SK-N-SH treated with all-trans-retinoic acid at 6 μM for 48 hours (cell line): ENCODE data around the gene NRIP1.

Experiments used
- ATAC-seq: fragments of 200-7000 bp; cut with Tn5 transposase; 3 replicates; pipeline ENCODE4 v1.9.1; 2020; ENCODE audit warnings: mild to moderate bottlenecking, moderate library complexity
- ARNTL ChIP-seq: fragments of 450-650 bp; formaldehyde crosslinking; IDR thresholded peaks from 2 replicates; pipeline ENCODE4 v1.5.0; 2020; ENCODE audit warnings: low read depth, mild to moderate bottlenecking, moderate library complexity, borderline replicate concordance
- BACH2 ChIP-seq: fragments of 250-450 bp; sonication (Bioruptor Pico); IDR thresholded peaks from 2 replicates; pipeline ENCODE4 v1.9.0; 2021; ENCODE audit warnings: mild to moderate bottlenecking, borderline replicate concordance
- CSDC2 ChIP-seq: fragments of 250-450 bp; sonication (Bioruptor Pico); IDR thresholded peaks from 2 replicates; pipeline ENCODE4 v1.5.0; 2020; ENCODE audit warnings: mild to moderate bottlenecking, moderate library complexity
- CSRNP3 ChIP-seq: fragments of 250-450 bp; sonication (Bioruptor Pico); IDR thresholded peaks from 2 replicates; pipeline ENCODE4 v1.5.1; 2021; ENCODE audit warnings: mild to moderate bottlenecking, moderate library complexity
- ESRRG ChIP-seq: fragments of 250-450 bp; sonication (Bioruptor Pico); IDR thresholded peaks from 2 replicates; pipeline ENCODE4 v1.6.1; 2021; ENCODE audit warnings: mild to moderate bottlenecking
- GLIS3 ChIP-seq: fragments of 250-450 bp; sonication (Bioruptor Pico); IDR thresholded peaks from 2 replicates; pipeline ENCODE4 v1.5.0; 2020; ENCODE audit warnings: mild to moderate bottlenecking, moderate library complexity
- ISL1 ChIP-seq: fragments of 250-450 bp; sonication (Bioruptor Pico); IDR thresholded peaks from 2 replicates; pipeline ENCODE4 v2.1.2; 2022; ENCODE audit warnings: mild to moderate bottlenecking, moderate library complexity
- OSR1 ChIP-seq: fragments of 250-450 bp; sonication (Bioruptor Pico); IDR thresholded peaks from 2 replicates; pipeline ENCODE4 v1.8.0; 2022; ENCODE audit warnings: moderate library complexity, mild to moderate bottlenecking, inconsistent platforms
- PPARA ChIP-seq: fragments of 250-450 bp; sonication (Bioruptor Pico); IDR thresholded peaks from 2 replicates; pipeline ENCODE4 v1.5.0; 2020; ENCODE audit warnings: mild to moderate bottlenecking, borderline replicate concordance
- SNAI2 ChIP-seq: fragments of 250-450 bp; sonication (Bioruptor Pico); IDR thresholded peaks from 2 replicates; pipeline ENCODE4 v1.5.0; 2020; ENCODE audit warnings: mild to moderate bottlenecking, moderate library complexity
- TCF4 ChIP-seq: fragments of 250-450 bp; sonication (Bioruptor Pico); IDR thresholded peaks from 2 replicates; pipeline ENCODE4 v1.8.0; 2021; ENCODE audit warnings: mild to moderate bottlenecking, moderate library complexity, borderline replicate concordance
- TOX ChIP-seq: fragments of 250-450 bp; sonication (Bioruptor Pico); IDR thresholded peaks from 2 replicates; pipeline ENCODE4 v1.8.0; 2021; ENCODE audit warnings: mild to moderate bottlenecking, moderate library complexity, borderline replicate concordance
- ZFP3 ChIP-seq: fragments of 250-450 bp; sonication (Bioruptor Pico); IDR thresholded peaks from 2 replicates; pipeline ENCODE4 v1.5.0; 2020; ENCODE audit warnings: mild to moderate bottlenecking, moderate library complexity
- ZFP30 ChIP-seq: fragments of 450-650 bp; formaldehyde crosslinking; IDR thresholded peaks from 2 replicates; pipeline ENCODE4 v1.5.0; 2022; ENCODE audit warnings: mild to moderate bottlenecking, moderate library complexity
- ZNF565 ChIP-seq: fragments of 450-650 bp; formaldehyde crosslinking; conservative IDR thresholded peaks from 2 replicates; pipeline ENCODE4 v1.5.0; 2020; ENCODE audit warnings: low read depth, mild to moderate bottlenecking, moderate library complexity
- ZNF70 ChIP-seq: fragments of 450-650 bp; formaldehyde crosslinking; IDR thresholded peaks from 2 replicates; pipeline ENCODE4 v1.5.0; 2020; ENCODE audit warnings: mild to moderate bottlenecking, moderate library complexity
- ZNF8 ChIP-seq: fragments of 450-650 bp; formaldehyde crosslinking; IDR thresholded peaks from 2 replicates; pipeline ENCODE4 v1.5.0; 2020; ENCODE audit warnings: mild to moderate bottlenecking, moderate library complexity
- TF ChIP-seq, protein P1 (sequence below): fragments of 250-450 bp; sonication (Bioruptor Pico); IDR thresholded peaks from 2 replicates; pipeline ENCODE4 v1.8.0; 2020; ENCODE audit warnings: mild to moderate bottlenecking, moderate library complexity, borderline replicate concordance
- TF ChIP-seq, protein P2 (sequence below): fragments of 250-450 bp; sonication (Bioruptor Pico); IDR thresholded peaks from 2 replicates; pipeline ENCODE4 v1.5.0; 2020; ENCODE audit warnings: mild to moderate bottlenecking, moderate library complexity
- TF ChIP-seq, protein P3 (sequence below): fragments of 250-450 bp; sonication (Bioruptor Pico); IDR thresholded peaks from 2 replicates; pipeline ENCODE4 v1.8.0; 2021; ENCODE audit warnings: low read depth, mild to moderate bottlenecking, moderate library complexity, borderline replicate concordance

NRIP1 gene

DNA sequence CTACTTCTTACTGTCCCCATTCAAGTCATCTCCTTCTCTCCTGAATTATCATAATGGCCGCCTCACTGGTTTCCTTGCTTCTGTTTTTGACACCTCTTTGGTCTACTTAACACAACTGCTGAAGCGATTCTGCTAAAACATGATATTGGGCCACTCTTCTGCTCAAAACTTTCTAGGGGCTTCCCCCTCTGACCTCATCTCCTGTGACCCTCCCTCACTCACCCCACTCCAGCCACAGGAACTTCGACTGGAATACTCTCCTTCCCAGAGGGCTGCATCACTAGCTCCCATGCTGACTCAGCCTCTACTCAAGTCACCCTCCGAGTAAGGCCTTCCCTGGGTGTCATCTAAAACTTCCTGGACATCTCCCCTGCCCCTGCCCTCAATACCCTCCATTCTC is 35.7 kb downstream of the NRIP1 start:
- no peak for TF ChIP-seq GLIS3 (CRISPR knock-in tag)
- ATAC-seq, result no peak

DNA sequence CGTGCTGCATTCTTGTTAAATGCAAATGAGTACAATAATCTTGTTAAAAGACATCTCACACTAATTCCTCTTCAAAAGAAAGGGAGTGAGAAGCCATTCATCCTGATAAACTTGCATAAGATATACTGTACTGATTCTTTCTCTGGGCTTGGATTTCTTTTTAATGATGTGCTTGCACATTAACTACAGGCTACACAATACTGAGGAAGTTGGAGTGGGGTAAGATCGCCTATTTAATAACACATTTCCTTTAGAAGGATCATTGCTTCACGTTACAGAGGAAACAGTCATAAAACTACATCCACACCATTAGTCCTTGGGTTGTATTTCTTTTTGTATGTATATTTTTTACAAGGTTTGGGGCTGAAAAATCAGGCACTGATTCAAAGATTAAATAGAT is 36.6 kb downstream of the NRIP1 start:
- ATAC-seq, result no peak
- no peak for TF ChIP-seq ZFP30 (CRISPR knock-in tag)
- no peak for TF ChIP-seq GLIS3 (CRISPR knock-in tag)
- TF ChIP-seq, protein P1, sequence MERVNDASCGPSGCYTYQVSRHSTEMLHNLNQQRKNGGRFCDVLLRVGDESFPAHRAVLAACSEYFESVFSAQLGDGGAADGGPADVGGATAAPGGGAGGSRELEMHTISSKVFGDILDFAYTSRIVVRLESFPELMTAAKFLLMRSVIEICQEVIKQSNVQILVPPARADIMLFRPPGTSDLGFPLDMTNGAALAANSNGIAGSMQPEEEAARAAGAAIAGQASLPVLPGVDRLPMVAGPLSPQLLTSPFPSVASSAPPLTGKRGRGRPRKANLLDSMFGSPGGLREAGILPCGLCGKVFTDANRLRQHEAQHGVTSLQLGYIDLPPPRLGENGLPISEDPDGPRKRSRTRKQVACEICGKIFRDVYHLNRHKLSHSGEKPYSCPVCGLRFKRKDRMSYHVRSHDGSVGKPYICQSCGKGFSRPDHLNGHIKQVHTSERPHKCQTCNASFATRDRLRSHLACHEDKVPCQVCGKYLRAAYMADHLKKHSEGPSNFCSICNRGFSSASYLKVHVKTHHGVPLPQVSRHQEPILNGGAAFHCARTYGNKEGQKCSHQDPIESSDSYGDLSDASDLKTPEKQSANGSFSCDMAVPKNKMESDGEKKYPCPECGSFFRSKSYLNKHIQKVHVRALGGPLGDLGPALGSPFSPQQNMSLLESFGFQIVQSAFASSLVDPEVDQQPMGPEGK, result no peak
- TF ChIP-seq ZNF8, result no peak
- TF ChIP-seq, protein P2, sequence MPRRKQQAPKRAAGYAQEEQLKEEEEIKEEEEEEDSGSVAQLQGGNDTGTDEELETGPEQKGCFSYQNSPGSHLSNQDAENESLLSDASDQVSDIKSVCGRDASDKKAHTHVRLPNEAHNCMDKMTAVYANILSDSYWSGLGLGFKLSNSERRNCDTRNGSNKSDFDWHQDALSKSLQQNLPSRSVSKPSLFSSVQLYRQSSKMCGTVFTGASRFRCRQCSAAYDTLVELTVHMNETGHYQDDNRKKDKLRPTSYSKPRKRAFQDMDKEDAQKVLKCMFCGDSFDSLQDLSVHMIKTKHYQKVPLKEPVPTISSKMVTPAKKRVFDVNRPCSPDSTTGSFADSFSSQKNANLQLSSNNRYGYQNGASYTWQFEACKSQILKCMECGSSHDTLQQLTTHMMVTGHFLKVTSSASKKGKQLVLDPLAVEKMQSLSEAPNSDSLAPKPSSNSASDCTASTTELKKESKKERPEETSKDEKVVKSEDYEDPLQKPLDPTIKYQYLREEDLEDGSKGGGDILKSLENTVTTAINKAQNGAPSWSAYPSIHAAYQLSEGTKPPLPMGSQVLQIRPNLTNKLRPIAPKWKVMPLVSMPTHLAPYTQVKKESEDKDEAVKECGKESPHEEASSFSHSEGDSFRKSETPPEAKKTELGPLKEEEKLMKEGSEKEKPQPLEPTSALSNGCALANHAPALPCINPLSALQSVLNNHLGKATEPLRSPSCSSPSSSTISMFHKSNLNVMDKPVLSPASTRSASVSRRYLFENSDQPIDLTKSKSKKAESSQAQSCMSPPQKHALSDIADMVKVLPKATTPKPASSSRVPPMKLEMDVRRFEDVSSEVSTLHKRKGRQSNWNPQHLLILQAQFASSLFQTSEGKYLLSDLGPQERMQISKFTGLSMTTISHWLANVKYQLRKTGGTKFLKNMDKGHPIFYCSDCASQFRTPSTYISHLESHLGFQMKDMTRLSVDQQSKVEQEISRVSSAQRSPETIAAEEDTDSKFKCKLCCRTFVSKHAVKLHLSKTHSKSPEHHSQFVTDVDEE (CRISPR knock-in tag), result no peak
- TF ChIP-seq, protein P3, sequence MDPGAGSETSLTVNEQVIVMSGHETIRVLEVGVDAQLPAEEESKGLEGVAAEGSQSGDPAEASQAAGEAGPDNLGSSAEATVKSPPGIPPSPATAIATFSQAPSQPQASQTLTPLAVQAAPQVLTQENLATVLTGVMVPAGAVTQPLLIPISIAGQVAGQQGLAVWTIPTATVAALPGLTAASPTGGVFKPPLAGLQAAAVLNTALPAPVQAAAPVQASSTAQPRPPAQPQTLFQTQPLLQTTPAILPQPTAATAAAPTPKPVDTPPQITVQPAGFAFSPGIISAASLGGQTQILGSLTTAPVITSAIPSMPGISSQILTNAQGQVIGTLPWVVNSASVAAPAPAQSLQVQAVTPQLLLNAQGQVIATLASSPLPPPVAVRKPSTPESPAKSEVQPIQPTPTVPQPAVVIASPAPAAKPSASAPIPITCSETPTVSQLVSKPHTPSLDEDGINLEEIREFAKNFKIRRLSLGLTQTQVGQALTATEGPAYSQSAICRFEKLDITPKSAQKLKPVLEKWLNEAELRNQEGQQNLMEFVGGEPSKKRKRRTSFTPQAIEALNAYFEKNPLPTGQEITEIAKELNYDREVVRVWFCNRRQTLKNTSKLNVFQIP (CRISPR knock-in tag), result no peak
- TF ChIP-seq ZFP3 (CRISPR knock-in tag), result no peak
- TF ChIP-seq CSRNP3, result no peak
- no peak for TF ChIP-seq ESRRG (CRISPR knock-in tag)
- TF ChIP-seq ZNF70 (CRISPR knock-in tag), result no peak

DNA sequence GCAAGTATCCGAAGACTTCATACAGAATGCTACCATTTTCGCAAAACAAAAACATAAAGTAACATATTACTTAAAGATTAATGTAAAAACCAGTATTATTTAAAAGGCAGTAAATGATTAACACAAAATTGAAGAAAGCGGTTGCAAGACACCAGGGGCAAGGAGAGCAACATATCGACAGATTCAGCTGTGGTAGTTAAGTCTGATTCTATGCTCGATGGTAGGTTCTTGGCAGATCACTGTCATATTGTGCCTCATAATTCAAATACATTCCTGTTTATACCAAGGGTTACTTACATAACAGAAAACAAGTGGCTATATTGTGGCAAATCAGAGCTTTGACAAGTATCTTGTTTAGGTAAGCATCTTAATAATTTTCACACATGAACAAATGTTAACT is 37.7 kb downstream of the NRIP1 start:
- TF ChIP-seq CSDC2 (CRISPR knock-in tag) (no peak), ARNTL (CRISPR knock-in tag) (no peak), BACH2 (CRISPR knock-in tag) (no peak), TCF4 (CRISPR knock-in tag) (no peak), TOX (no peak), CSRNP3 (no peak), PPARA (CRISPR knock-in tag) (no peak), ZNF565 (CRISPR knock-in tag) (no peak), OSR1 (CRISPR knock-in tag) (no peak), ZFP3 (CRISPR knock-in tag) (no peak), SNAI2 (no peak), ISL1 (CRISPR knock-in tag) (no peak), ZNF70 (CRISPR knock-in tag) (no peak), ZNF8 (no peak), GLIS3 (CRISPR knock-in tag) (no peak), ESRRG (CRISPR knock-in tag) (no peak), ZFP30 (CRISPR knock-in tag) (no peak)
- TF ChIP-seq, protein P1, result no peak
- TF ChIP-seq, protein P3 (CRISPR knock-in tag), result no peak
- no peak for ATAC-seq
